H1 (cell line): ENCODE data around the gene LCN12. TPM values are rescaled to one million over a fixed set of nuclear protein-coding genes. Genes with fewer than 3 reads are reported as not detected.

ENCODE experiments used
- CTCF ChIA-PET: fragments of 300-600 bp; sonication (Branson Sonifier 250); formaldehyde crosslinking; loops from one replicate; lab custom pipeline; 2021; ENCODE audit not compliant: partially characterized antibody; lab: Charles Lee
- POLR2A ChIA-PET: fragments of 300-600 bp; sonication (Branson Sonifier 250); formaldehyde crosslinking; loops from one replicate; lab custom pipeline; 2021; ENCODE audit warnings: inconsistent platforms; ENCODE audit not compliant: partially characterized antibody; lab: Charles Lee
- DNase-seq, 2 experiments: peaks; one replicate each; pipeline versions ENCODE4 v3.0.0 to v3.0.0-alpha.2; 2010 to 2022; ENCODE audit warnings: low spot score in 2 of 2, low read depth in 1 of 2, mixed read lengths in 1 of 2
- FAIRE-seq: peaks from 2 replicates; lab custom pipeline; 2011; peaks lifted over from hg19 to GRCh38; lab: Jason Lieb, UNC
- H2AFZ ChIP-seq: 2 replicates; pipeline ENCODE4 v1.8.1; 2012; ENCODE audit warnings: low read length, inconsistent platforms
- H2AK5ac ChIP-seq: 2 replicates; pipeline ENCODE4 v1.6.1; 2013; ENCODE audit warnings: low read depth, low read length
- H2BK120ac ChIP-seq: replicated peaks from 2 replicates; pipeline ENCODE3; 2013; ENCODE audit warnings: low read depth, low read length, inconsistent platforms
- H2BK12ac ChIP-seq: 2 replicates; pipeline ENCODE4 v1.6.1; 2013; ENCODE audit warnings: low read depth, low read length
- H2BK15ac ChIP-seq: 2 replicates; pipeline ENCODE4 v1.6.1; 2013; ENCODE audit warnings: low read length
- H2BK20ac ChIP-seq: 2 replicates; pipeline ENCODE4 v1.6.1; 2013; ENCODE audit warnings: low read length
- H2BK5ac ChIP-seq: 2 replicates; pipeline ENCODE4 v1.6.1; 2013; ENCODE audit warnings: low read depth, low read length
- H3K14ac ChIP-seq: 2 replicates; pipeline ENCODE4 v1.6.1; 2013; ENCODE audit warnings: inconsistent platforms; ENCODE audit not compliant: insufficient read length
- H3K18ac ChIP-seq: 2 replicates; pipeline ENCODE4 v1.6.1; 2013; ENCODE audit warnings: low read length; ENCODE audit errors: extremely low read depth
- H3K23ac ChIP-seq: 2 replicates; pipeline ENCODE4 v1.6.1; 2013; ENCODE audit warnings: inconsistent platforms; ENCODE audit not compliant: insufficient read length
- H3K23me2 ChIP-seq: 2 replicates; pipeline ENCODE4 v1.6.1; 2013; ENCODE audit warnings: low read depth, low read length
- H3K27ac ChIP-seq: 2 replicates; pipeline ENCODE4 v1.6.1; 2011; ENCODE audit warnings: low read depth, low read length, inconsistent platforms
- H3K27me3 ChIP-seq, 4 experiments: replicated peaks in 1 of 4; 1 replicate in 1 of 4; 2 replicates in 3 of 4; pipeline versions ENCODE4 v1.6.1 to v1.8.1; 2011 to 2013; ENCODE audit warnings: low read length in 3 of 4, mild to moderate bottlenecking in 3 of 4, inconsistent platforms in 2 of 4, mixed read lengths in 2 of 4, moderate library complexity in 1 of 4; ENCODE audit not compliant: control insufficient read depth in 3 of 4, insufficient read depth in 3 of 4; ENCODE audit errors: extremely low read depth in 1 of 4
- H3K36me3 ChIP-seq, 4 experiments: 2 replicates each; pipeline versions ENCODE4 v1.6.1 to v1.8.1; 2011 to 2013; ENCODE audit warnings: mild to moderate bottlenecking in 4 of 4, low read length in 3 of 4, moderate library complexity in 2 of 4, control low read depth in 1 of 4, inconsistent platforms in 1 of 4; ENCODE audit not compliant: insufficient read depth in 4 of 4, control insufficient read depth in 2 of 4
- H3K4ac ChIP-seq: replicated peaks from 2 replicates; pipeline ENCODE3; 2013; ENCODE audit warnings: low read length, low read depth, mixed read lengths, inconsistent platforms; ENCODE audit not compliant: insufficient read length
- H3K4me1 ChIP-seq, 4 experiments: replicated peaks in 1 of 4; 1 replicate in 1 of 4; 2 replicates in 3 of 4; pipeline versions ENCODE4 v1.6.1 to v1.8.1; 2011 to 2013; ENCODE audit warnings: low read length in 3 of 4, inconsistent platforms in 2 of 4, mixed read lengths in 1 of 4; ENCODE audit not compliant: insufficient read depth in 4 of 4, control insufficient read depth in 3 of 4
- H3K4me2 ChIP-seq, 2 experiments: 2 replicates each; pipeline versions ENCODE4 v1.6.1 to v1.8.1; 2011 to 2013; ENCODE audit warnings: low read depth in 2 of 2, low read length in 2 of 2, control low read depth in 1 of 2, inconsistent platforms in 1 of 2, mild to moderate bottlenecking in 1 of 2; ENCODE audit not compliant: insufficient read depth in 1 of 2
- H3K4me3 ChIP-seq, 4 experiments: fragments of 200-600, 300-600 bp in 1 of 4; sonication (generic), shearing (Covaris generic), sonication (Bioruptor Twin) in 1 of 4; 2 replicates each; pipeline versions ENCODE4 v1.5.1 to v1.8.1; 2011 to 2016; ENCODE audit warnings: low read length in 4 of 4, low read depth in 3 of 4, control low read depth in 2 of 4, inconsistent platforms in 2 of 4, mild to moderate bottlenecking in 2 of 4, mixed read lengths in 1 of 4, moderate library complexity in 1 of 4; ENCODE audit not compliant: insufficient read depth in 2 of 4; ENCODE audit errors: extremely low read depth in 1 of 4
- H3K56ac ChIP-seq: replicated peaks from 2 replicates; pipeline ENCODE3; 2013; ENCODE audit warnings: low read depth, mild to moderate bottlenecking, mixed read lengths, low read length, inconsistent platforms; ENCODE audit not compliant: insufficient read length
- H3K79me1 ChIP-seq: 2 replicates; pipeline ENCODE4 v1.6.1; 2013; ENCODE audit warnings: low read depth, low read length, control low read depth
- H3K79me2 ChIP-seq, 2 experiments: 2 replicates each; pipeline versions ENCODE4 v1.6.1 to v1.8.1; 2012 to 2013; ENCODE audit warnings: low read length in 2 of 2, mild to moderate bottlenecking in 2 of 2, inconsistent platforms in 1 of 2; ENCODE audit not compliant: insufficient read depth in 2 of 2, control insufficient read depth in 1 of 2
- H3K9ac ChIP-seq, 4 experiments: replicated peaks in 1 of 4; 1 replicate in 1 of 4; 2 replicates in 3 of 4; pipeline versions ENCODE4 v1.6.1 to v1.8.1; 2011 to 2013; ENCODE audit warnings: low read depth in 3 of 4, low read length in 3 of 4, control low read depth in 2 of 4, mild to moderate bottlenecking in 2 of 4, moderate library complexity in 2 of 4, inconsistent platforms in 1 of 4; ENCODE audit errors: extremely low read depth in 1 of 4
- H3K9me3 ChIP-seq, 2 experiments: 2 replicates each; pipeline versions ENCODE4 v1.6.1 to v1.8.1; 2012 to 2013; ENCODE audit warnings: mild to moderate bottlenecking in 2 of 2, moderate library complexity in 2 of 2, control low read depth in 1 of 2, inconsistent platforms in 1 of 2, low read depth in 1 of 2, low read length in 1 of 2, mixed read lengths in 1 of 2; ENCODE audit not compliant: insufficient read depth in 2 of 2
- H4K20me1 ChIP-seq, 2 experiments: replicated peaks in 1 of 2; 2 replicates each; pipeline versions ENCODE3 to v1.8.1; 2011 to 2013; ENCODE audit warnings: inconsistent platforms in 2 of 2, low read length in 2 of 2, mild to moderate bottlenecking in 1 of 2; ENCODE audit not compliant: insufficient read depth in 2 of 2, control insufficient read depth in 1 of 2
- H4K5ac ChIP-seq: 2 replicates; pipeline ENCODE4 v1.6.1; 2013; ENCODE audit warnings: low read length, low read depth, mixed read lengths, inconsistent platforms; ENCODE audit not compliant: insufficient read length
- H4K8ac ChIP-seq: 2 replicates; pipeline ENCODE4 v1.8.0; 2013; ENCODE audit warnings: mild to moderate bottlenecking, moderate library complexity, low read length, inconsistent platforms; ENCODE audit not compliant: insufficient read depth; ENCODE audit errors: extremely low read depth
- H4K91ac ChIP-seq: replicated peaks from 2 replicates; pipeline ENCODE3; 2013; ENCODE audit warnings: low read length, mixed read lengths, inconsistent platforms; ENCODE audit not compliant: insufficient read length
- CHD2 ChIP-seq: IDR thresholded peaks from 2 replicates; pipeline ENCODE4 v1.6.1; 2012; ENCODE audit warnings: low read length, improper control_type of control experiment
- EZH2 ChIP-seq: fragments of 200-600 bp; sonication (generic); IDR thresholded peaks from 2 replicates; pipeline ENCODE4 v1.7.1; 2012; ENCODE audit warnings: low read depth, mild to moderate bottlenecking, moderate library complexity, low read length, inconsistent platforms; ENCODE audit not compliant: severe bottlenecking
- HDAC2 ChIP-seq, 2 experiments: fragments of 300-600 bp in 1 of 2; sonication (generic) in 1 of 2; IDR thresholded peaks; 2 replicates each; pipeline ENCODE4 v1.6.1; 2011 to 2012; ENCODE audit warnings: low read depth in 2 of 2, low read length in 2 of 2, mild to moderate bottlenecking in 2 of 2, moderate library complexity in 2 of 2, borderline replicate concordance in 1 of 2, inconsistent platforms in 1 of 2
- SIN3A ChIP-seq, 2 experiments: IDR thresholded peaks in 1 of 2; conservative IDR thresholded peaks in 1 of 2; 2 replicates each; pipeline ENCODE4 v1.6.1; 2011 to 2012; ENCODE audit warnings: low read length in 2 of 2, improper control_type of control experiment in 1 of 2, low read depth in 1 of 2, mild to moderate bottlenecking in 1 of 2
- WGBS, 2 experiments: shearing (Covaris generic) in 1 of 2; methylation state at CpG; one replicate each; pipeline versions ENCODE4 v1.1.6 to v1.1.7; 2013 to 2015; ENCODE audit warnings: low lambda C conversion rate in 2 of 2, mixed read lengths in 2 of 2, inconsistent platforms in 1 of 2, low coverage in 1 of 2, missing lambda C conversion rate in 1 of 2; ENCODE audit not compliant: insufficient replicate concordance in 2 of 2, insufficient coverage in 1 of 2, insufficient read length in 1 of 2; ENCODE audit errors: extremely low coverage in 1 of 2, missing lambda C conversion rate in 1 of 2; 5-methylcytosine and 5-hydroxymethylcytosine counted together
- polyA plus RNA-seq, 7 experiments: library from polyadenylated mRNA; depleted of rRNA in 3 of 7; stranded (reverse) in 5 of 7; unstranded in 2 of 7; fragments of >200 nt in 5 of 7; fragments of 200-250 nt in 2 of 7; gene quantifications; 1 replicate in 5 of 7; 2 replicates in 1 of 7; 4 replicates in 1 of 7; pipeline versions ENCODE4 v1.2.1 to v1.2.3, GENCODE V29; 2011 to 2013; ENCODE audit warnings: missing spikeins in 2 of 7, mixed read lengths in 2 of 7
- total RNA-seq: library from RNA; stranded (reverse); fragmentation: NEBNext Ultra II Directional; extraction: Animal tissue kit (Norgen Biotek cat#: 25700); gene quantifications from 2 replicates; pipeline ENCODE4 v1.2.1, GENCODE V29; 2021

Gene LCN12
- total and polyA plus RNA-seq, 2 of the 8 experiments (the other 6 are each of a cell fraction or from before 2014, with no cell fraction given), result 1.1 to 1.7 TPM

- Histone ChIP-seq H3K79me2 (peaks cover 0 to 3% of the 10 kb centered on the region in 2 experiments; a peak in 1 of 4 replicates), H2BK5ac (no peak overlapping the region; the same call in 1 of the 2 replicates), H4K20me1 (peaks cover 5 to 24% of the 10 kb centered on the region in 2 experiments), H2BK12ac (no peak overlapping the region; the same call in 1 of the 2 replicates), H2BK20ac (no peak overlapping the region), H3K4me3 (peak overlapping the region; percentile 68 to 95 (median 72)), H3K23me2 (peaks cover 5% of the 10 kb centered on the region; the same call in 1 of the 2 replicates), H4K8ac (peak overlapping the region; percentile 45; the same call in 1 of the 2 replicates), H3K4ac (peak overlapping the region; percentile 53), H3K4me2 (peak overlapping the region; percentile 64 to 66), H4K91ac (no peak overlapping the region), H3K14ac (no peak overlapping the region), H2BK120ac (no peak overlapping the region), H3K23ac (no peak overlapping the region), H2AFZ (no peak overlapping the region), H3K27ac (no peak overlapping the region), H3K27me3 (no peaks in the 10 kb centered on the region), H3K79me1 (no peaks in the 10 kb centered on the region), H3K9me3 (no peaks in the 10 kb centered on the region), H3K9ac (peak overlapping the region in 3 of 4 experiments; percentile 42 to 63 (median 60); a peak in 5 of 7 replicates), H2AK5ac (no peak overlapping the region), H4K5ac (no peak overlapping the region), H3K56ac (peak overlapping the region; percentile 59), H2BK15ac (no peak overlapping the region), H3K36me3 (peaks cover 12 to 34% (median 16%) of the 10 kb centered on the region in 4 experiments; a peak in 7 of 8 replicates), H3K18ac (peak overlapping the region; percentile 19; the same call in 1 of the 2 replicates), H3K4me1 (peaks cover 0 to 18% (median 11%) of the 10 kb centered on the region in 4 experiments; a peak in 5 of 7 replicates)
- DNase-seq, result peak in 1 of 2 experiments; percentile 71
- no peak for FAIRE-seq
- WGBS, 2 experiments, result 39% methylated on average over 47 of the region's 61 CpGs; no CpG with 5 or more reads in 1 of the 2 experiments
- no peak for TF ChIP-seq EZH2
- 0 out of 4 replicates have a peak, but pooled peaks of 1 of the 2 experiments have one; percentile 71 for TF ChIP-seq HDAC2 (IDR thresholded peaks at IDR 0.05; ENCODE audit: borderline replicate concordance in 1 of 2, low read depth in 2 of 2, low read length in 2 of 2)
- TF ChIP-seq SIN3A (conservative IDR thresholded peaks at IDR 0.05 in 1 of 2, IDR thresholded peaks at IDR 0.05 in 1 of 2; ENCODE audit: low read depth in 1 of 2, low read length in 2 of 2), result peak; percentile 32 to 68; a peak in 1 of 4 replicates
- TF ChIP-seq CHD2, result no peak
- ChIA-PET POLR2A (interaction anchor here (1.2 to 2.1 kb wide), 4 partner anchors 17 to 125 kb away, joined by 3 to 9 read pairs (median 4); no protein-coding TSS in a partner anchor), CTCF (interaction anchor here (0.6 to 2.1 kb wide), 6 partner anchors 12 to 125 kb away, joined by 3 to 7 read pairs (median 3); partner anchors contain the start of gene AJM1)
Measured at GRCh38 chr9:136943291-136944211, 8.5 kb upstream of the LCN12 start.
